ENCODE data around the gene TMEM87A.
"Not testable (repeated sequence)": the region's sequence is repeated elsewhere in the genome, so short reads cannot be mapped to it uniquely, and the experiment has no call there.

TMEM87A gene, protein sequence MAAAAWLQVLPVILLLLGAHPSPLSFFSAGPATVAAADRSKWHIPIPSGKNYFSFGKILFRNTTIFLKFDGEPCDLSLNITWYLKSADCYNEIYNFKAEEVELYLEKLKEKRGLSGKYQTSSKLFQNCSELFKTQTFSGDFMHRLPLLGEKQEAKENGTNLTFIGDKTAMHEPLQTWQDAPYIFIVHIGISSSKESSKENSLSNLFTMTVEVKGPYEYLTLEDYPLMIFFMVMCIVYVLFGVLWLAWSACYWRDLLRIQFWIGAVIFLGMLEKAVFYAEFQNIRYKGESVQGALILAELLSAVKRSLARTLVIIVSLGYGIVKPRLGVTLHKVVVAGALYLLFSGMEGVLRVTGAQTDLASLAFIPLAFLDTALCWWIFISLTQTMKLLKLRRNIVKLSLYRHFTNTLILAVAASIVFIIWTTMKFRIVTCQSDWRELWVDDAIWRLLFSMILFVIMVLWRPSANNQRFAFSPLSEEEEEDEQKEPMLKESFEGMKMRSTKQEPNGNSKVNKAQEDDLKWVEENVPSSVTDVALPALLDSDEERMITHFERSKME

DNA sequence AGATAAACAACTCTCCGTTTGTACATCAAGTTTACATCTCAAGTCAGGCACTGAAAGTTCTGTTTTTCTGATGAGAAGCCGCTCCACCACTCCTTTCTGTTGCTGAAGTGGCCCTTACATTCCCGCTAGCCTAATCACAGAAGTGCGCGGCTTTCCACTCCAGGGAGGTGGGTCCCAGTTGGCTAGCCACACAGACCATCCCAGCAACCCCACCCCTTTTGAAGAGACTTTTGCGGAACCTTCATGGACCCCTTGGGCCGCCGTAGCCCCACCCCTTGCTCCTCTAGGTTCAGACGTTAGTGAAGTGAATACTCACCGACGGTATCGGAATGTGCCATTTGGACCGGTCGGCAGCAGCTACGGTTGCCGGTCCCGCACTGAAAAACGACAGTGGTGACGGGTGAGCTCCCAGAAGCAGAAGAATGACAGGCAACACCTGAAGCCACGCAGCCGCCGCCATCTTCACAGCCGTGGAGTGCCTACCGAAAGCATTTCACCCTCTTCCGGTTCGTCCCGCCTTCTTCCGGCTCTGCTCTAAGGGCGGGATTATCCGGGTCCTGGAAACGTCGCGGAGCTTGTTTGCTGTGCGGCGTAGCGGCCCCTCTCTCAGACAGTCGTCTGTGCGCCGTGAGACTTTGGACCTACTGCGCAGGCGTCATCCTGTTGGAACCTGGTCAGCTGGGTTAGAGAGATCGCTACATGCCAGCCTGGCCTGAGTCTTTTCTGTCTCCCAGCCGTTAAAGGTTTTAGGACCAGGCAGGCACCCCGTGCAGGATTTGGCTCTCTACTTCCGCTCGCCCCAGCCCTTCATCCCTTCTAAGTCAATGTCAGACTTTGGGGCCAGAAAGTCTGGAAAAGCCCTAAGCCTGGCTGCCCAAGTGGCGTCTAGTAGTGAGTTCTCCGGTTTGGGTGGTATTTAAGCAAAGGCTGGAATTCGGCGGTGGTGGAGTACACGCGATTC lies at the start of gene TMEM87A, which contains the start of gene GANC:
Gene TMEM87A, minus strand, starts transcription at position 495 of the 961 bp plus-strand sequence. Its CDS starts 35 bp downstream, at position 460.
Gene GANC, plus strand, starts transcription at position 263 of the 961 bp plus-strand sequence. CDS start 1,281 bp downstream, outside the sequence.
- DNase-seq (ENCODE audit: low read depth, low spot score): peak; percentile 99

DNA sequence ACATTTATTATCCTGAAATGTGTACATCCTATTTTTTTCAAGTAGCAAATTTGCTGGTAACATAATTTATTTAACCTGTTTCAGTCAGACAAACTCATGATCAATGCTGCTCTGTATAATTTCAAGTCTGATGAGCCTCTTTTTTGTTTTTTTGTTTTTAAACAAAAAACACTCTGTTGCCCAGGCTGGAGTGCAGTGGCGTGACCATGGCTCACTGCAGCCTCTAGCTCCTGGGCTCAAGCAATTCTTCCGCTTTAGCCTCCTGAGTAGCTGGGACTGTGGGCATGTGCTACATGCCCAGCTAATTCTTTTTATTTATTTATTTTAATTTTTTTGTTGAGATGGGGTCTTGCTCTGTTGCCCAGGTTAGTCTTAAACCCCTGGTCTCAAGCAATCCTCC lies 46.0 kb upstream of the TMEM87A start:
- no peak for DNase-seq (ENCODE audit: low read depth, low spot score)

DNA sequence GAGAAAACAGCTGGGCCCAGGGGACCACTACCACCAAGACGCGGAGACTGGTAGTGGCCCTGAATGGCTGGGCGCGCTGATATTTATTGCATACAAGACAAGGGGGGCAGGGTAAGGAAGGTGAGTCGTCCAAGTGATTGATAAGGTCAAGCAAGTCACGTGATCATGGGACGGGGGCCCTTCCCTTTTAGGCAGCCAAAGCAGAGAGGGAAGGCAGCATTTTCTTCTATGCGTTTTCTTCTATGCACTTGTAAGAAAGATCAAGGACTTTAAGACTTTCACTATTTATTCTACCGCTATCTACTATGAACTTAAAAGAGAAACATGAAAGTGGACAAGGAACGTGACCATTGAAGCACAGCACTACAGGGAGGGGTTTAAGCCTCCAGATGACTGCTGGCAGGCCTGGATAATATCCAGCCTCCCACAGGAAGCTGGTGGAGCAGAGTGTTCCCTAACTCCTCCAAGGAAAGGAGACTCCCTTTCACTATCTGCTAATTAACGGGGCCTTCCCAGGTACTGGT lies 43.1 kb upstream of the TMEM87A start:
- peak; percentile 26 for DNase-seq (ENCODE audit: low read depth, low spot score)

DNA sequence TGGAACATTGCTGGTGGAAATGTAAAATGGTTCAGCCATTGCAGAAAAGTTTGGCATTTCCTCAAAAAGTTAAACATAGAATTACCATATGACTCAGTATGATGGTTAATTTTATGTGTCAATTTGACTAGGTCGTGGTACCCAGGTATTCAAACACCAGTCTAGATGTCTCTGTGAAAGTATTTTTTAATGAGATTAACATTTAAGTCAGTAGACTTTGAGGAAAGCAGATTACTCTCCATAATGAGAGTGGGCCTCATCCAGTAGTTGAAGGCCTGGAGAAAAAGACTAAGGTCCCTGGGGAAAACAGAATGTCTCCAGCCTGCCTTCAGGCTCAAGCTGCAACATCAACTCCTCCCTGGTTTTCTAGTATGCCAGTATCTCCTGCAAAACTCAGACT lies 42.3 kb upstream of the TMEM87A start:
- no peak for DNase-seq (ENCODE audit: low read depth, low spot score)

DNA sequence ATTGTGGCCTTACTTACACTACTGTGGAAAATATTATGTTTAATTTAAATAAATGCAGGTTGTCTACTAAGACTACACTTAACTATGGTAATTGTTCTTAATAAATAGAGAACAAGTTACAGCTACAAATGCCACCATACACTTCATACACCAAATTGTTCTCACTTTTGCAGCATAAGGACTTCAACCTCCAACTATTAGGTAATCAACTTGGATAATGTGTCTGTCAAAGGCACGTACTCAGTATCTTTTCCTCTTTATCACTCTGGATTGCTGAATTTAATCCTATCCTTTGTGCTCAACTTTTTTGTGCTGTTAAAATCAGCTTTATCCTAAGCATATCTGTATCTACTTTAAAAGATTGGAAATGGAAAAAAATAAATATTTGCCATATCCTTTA lies 41.6 kb upstream of the TMEM87A start:
- DNase-seq (ENCODE audit: low read depth, low spot score): no peak

DNA sequence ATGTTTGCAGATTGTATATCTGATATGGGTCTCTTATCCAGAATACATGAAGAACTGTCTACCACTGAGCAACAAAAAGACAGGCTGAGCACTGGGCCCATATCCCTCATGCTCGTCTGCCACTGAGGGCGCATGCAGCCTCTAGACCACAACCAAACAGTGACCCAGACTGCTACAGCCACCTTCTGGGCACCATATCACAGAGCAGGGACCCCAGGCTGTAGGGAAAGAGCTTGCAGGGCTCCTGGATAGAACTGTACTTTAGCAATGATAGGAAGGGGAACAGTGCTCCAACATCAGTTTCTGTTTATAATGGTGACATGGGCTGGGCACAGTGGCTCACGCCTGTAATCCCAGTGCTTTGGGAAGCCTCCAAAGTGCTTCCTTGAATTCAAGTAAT lies 40.2 kb upstream of the TMEM87A start:
- DNase-seq (ENCODE audit: low read depth, low spot score): no peak

DNA sequence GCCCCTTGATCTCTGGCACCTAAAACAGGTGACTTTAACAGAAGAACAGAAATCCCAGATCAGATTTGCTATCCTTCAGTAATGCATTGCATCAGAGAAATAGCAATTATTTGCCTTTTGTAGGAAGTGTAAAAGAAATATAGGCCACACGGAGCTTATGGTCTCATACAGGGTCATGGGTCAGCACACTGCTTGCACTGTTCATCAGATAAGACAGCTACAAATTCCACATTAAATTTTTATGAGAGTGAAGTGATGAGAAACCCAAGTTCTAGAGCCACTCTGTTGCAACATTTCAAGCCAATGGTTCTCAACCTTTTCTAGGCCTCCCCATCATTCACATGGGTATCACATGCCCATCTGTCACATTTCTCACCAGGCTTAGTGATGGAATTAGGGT lies 33.4 kb upstream of the TMEM87A start:
- DNase-seq (ENCODE audit: low read depth, low spot score): no peak

DNA sequence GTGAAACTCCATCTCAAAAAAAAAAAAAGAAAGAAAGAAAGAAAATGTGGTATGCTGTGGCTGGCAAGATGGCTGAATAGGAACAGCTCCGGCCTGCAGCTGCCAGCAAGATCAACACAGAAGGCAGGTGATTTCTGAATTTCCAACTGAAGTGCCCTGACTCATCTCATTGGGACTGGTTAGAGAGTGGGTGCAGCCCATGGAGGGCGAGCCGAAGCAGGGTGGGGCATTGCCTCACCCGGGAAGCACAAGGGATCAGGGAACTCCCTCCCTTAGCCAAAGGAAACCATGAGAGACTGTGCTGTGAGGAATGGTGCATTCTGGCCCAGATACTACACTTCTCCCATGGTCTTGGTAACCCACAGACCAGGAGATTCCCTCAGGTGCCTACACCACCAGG lies 27.8 kb upstream of the TMEM87A start:
- not testable (repeated sequence) for DNase-seq (ENCODE audit: low read depth, low spot score)

DNA sequence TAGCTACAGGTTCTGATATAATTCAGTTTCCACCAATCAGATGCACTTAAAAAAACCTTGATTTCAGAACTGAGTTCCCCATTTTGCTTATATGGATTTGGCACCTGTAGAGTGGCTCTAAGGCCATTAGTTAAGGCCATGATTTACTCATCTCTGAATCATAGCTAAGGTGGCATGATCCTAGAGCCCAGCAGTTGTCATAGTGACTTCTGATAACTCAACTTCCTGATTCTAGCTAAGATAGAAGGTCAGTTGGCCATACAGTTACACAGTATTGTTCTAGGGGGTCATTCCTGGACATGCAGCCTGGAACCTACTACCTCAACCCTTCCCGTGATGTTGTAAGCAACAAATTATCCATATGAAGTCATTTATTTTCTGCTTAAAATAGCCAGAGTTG lies 15.9 kb upstream of the TMEM87A start:
- no peak for DNase-seq (ENCODE audit: low read depth, low spot score)

DNA sequence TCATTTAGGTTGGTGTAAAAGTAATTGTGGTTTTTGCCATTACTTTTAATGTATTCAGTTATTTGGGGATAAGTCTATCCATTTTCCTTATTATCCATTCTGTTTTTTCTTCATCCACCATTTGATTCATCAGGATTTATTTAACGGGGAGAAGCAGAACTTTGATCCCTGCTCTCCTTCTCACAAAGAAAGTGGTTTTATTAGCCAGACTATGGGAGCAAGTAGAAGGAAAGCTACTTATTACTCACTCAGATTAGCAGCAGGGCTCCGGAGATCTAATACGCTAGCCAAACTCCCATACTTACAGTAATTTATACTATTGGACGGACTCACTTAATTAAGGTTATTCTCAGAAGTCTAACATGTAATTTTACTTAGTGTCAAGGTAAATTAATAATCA lies 14.7 kb upstream of the TMEM87A start:
- no peak for DNase-seq (ENCODE audit: low read depth, low spot score)

DNA sequence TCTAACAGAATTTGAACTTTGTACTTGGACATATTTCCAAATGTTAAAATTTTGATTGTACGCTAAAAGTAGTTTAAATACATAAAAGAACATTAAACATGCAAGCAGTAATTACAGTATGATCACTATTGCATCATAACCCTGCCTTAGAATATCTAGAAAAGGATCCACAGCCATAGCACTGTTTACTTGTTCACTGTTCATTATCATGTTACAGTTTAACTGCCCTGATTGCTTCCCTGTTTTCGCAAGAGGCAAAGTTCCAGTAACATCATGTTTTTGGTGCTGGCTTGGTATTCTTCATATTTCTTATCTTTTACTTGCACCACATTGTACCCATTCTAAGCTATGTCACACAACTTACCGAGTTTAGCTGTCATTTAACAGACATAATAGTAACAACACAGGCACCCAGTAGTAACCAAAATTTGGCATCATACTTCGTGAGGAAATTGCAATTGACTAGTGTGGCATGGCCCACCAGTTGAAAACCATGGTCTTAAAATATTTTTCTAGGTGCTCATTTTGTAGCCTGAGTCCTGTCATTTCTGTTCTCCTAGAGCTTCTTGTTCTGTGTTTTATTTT lies 13.3 kb upstream of the TMEM87A start:
- no peak for DNase-seq (ENCODE audit: low read depth, low spot score)

DNA sequence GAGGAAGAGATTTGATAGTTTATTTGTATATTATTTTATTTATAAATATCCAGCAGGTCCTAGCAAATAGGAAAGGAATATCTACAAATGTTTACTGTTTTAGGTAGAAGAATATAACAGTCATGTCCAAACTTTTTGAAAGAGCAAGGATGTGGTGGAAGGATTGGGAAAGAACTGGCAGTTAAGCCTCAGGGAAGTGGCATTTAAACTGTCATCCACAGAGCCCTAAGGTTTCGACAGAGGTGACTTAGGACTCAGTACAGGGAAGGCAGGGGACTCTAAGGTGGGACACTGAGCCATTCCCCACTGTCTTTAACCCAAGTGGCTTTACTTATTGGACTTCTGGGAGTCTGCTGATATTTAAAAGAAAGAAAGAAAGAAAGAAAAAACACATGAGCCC lies 11.8 kb upstream of the TMEM87A start:
- no peak for DNase-seq (ENCODE audit: low read depth, low spot score)

DNA sequence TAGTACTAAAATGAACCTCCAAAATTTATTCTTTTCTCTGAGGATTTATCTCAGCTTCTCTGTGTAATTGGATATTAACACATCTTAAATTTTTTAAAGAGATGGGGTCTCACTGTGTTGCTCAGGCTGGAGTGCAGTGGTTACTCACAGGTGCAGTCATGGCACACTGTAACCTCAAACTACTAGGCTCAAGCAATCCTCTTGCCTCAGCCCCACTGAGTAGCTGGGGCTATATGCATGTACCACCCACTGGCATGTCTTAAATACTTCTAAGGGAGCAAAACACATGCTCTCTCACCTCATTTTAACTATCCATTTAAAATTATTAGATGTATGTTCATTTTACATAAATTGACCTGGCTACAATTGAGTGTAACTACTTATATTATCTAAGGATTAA lies 11.3 kb upstream of the TMEM87A start:
- no peak for DNase-seq (ENCODE audit: low read depth, low spot score)

DNA sequence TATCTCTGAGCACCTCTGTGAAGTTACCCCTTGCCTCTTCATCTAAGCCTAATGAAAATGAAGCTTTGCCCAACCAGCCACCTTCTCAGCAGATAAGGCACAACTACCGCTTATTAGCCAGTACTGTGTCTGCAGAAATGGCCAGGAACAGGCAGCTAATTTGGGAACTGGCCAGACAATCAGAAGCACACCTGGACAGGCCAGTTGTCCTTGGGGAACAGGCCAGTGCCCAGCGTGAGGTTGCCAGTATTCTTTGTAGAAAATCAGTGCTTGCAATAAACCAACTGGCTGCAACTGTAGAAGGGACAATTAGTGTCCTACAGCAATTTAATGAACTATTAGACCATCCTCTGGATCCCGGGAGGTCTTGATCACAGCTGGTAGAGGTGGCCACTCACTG lies 10.4 kb upstream of the TMEM87A start:
- DNase-seq (ENCODE audit: low read depth, low spot score): no peak

DNA sequence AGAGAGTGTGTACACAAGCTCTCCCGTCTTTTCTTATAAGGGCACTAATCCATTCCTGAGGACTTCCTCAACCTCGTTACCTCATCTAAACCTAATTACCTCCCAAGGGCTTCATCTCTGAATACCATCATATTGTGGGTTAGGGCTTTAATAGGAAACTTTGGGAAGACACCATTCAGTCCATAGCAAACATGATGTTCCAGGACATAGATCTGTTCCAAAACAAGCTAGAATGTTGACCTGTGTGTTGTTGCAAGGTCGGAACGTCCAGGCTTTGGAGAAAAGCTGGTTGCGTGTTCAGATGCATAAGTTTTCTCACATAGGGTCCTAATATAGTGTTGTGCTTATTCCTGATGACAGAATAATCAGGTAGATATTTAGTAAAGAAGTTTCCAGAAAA lies 9.7 kb upstream of the TMEM87A start:
- no peak for DNase-seq (ENCODE audit: low read depth, low spot score)

DNA sequence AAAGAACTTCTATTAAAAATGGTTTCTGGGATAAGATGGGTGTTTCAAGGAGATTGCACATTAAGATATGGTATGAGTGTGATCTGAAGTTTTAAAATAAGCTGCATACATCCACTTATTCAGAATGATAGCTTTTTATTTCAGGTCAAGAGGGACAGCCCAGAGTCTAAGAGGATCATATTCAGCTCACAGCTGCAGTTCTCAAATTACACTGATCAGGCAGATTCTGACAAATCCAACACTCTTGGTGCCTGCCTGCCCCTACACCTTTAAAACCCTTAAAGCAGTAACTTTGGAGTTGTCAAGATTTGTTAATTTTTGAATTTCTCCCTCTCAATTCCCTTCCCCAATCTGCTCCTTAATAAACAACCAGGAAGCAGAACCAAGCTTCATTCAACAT lies 9.1 kb upstream of the TMEM87A start:
- DNase-seq (ENCODE audit: low read depth, low spot score): no peak

DNA sequence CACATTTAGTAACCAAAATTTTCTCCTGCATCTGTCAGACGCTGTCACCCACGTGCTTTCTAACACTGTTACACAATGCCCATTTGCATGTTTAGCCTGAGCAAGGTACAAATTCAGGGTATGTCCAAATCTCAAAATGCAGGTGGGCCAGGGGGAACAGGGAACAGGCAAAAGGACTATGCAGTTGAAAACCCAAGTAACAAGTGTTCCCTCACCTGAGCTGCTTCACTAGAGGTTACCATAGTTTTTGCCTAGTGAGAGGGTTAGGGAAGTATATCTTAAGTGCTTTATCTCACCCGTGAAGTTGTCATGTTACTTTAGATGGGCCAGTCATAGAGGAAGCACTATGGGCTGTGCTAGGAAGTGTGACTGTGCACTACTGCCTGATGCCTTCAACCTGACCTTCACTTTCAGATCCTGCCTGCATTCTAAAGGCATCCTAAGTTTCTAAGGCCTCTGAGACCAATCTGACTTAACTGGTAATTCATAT lies 6.0 kb upstream of the TMEM87A start:
- no peak for DNase-seq (ENCODE audit: low read depth, low spot score)

DNA sequence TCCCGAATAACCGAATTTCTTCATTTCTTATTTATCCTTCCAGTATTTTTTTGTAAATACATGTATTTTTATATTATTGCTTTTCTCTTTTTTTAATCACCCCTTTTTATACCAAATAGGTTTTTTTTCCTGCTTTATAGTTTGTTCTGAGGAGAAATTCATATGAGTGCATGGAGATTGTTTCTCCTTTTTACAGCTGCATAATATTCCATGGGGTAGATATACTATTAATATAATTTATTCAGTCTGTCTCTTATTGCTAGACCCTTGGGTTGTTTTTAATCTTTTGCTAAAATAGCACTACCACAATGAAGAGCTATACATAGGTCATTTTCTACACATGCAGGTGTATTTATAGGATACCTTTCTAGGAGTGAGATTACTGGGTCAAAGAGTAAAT lies 3.5 kb upstream of the TMEM87A start:
- DNase-seq (ENCODE audit: low read depth, low spot score): no peak

DNA sequence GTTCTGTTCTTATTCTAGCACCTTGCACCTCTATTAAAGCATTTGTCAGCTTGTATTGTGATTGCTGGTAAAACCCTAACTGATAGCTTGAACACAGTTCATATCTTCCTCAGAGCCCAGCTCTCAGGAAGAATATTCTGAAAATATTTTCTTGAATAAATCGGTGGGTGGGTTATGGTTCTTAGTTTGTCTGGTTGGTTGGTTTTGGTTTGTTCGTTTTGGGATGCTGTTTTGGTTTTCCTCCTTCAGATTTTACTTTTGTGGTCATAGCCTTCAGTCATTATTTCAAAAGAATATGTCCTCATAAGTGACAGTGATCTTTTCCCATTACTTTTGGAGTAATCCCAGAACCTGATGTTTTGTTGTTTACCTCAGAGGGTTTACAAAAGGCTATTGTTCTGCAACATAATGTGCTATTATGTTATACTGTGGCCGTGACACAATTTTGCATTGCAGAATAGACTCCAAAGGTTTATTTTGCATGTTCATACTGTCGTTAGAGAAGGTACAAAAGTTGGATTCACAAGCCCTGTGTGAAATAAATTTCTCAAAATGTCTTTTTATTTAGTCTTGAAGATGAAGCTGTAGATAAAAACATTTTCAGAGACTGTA lies 2.7 kb upstream of the TMEM87A start:
- DNase-seq (ENCODE audit: low read depth, low spot score): no peak

DNA sequence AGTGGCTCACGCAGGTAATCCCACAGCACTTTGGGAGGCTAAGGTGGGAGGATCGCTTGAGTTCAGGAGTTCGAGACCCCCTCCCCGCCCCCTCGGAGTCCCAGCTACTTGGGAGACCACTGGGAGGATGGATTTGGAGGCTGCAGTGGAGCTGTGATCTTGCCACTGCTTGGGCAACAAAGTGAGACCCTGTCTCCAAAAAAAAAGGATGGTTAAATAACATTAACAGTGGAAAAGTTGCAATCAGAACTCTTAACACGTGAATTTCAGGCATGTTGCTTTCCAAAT lies 1.4 kb upstream of the TMEM87A start:
- DNase-seq (ENCODE audit: low read depth, low spot score): peak; percentile 21

Measured in ELF-1 (cell line).